HG02610 (cell line): ENCODE results near the gene DNTT.

Experiments used
- ATAC-seq: cut with Tn5 transposase; IDR thresholded peaks from one replicate; pipeline ENCODE4 v1.9.1; 2021; ENCODE audit warnings: mild to moderate bottlenecking, moderate library complexity; ENCODE audit not compliant: unreplicated experiment

DNTT gene

DNA sequence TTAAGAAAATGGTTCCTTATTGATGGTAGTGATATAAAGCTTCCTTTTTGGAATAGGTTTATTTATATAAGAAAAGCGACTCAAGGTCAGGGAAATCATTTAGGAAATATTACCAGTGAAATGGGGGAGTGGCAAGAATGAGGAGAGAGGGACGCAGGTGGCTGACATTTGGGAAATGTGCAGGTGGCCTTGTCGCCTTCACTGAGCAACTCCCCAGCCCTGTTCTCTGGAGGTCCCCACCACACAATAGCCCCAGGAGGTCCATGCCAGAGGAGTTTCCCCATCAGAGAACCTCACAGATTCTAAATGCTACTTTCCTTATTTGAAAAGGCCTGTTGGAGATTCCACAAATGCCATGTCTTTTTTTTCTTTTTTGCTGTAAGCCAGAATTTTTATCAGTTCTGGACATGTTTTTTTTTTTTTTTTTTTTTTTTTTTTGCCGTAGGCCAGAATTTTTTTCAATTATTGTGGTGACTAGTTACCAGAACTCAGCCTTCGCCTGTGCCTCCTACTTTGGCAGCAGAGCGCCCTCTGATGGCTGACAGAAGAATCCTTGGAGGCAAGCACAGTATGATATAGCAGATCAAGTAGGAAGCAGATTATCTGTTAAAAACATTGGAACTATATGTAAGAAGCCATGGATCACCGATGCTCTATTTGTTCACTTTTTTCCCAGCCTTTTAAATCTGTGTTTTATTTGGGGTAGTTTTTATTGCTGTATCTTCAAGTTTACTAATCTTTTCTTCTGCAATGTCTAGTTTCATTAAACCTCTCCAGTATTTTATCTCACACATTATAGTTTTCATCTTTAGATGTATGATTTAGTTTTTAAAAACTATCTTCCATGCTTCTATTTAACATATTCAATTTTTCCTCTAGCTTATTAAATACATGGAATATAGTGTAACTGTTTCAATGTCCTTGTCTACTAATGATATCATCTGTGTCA, 36.0 kb downstream of the DNTT start:
- ATAC-seq = peak; percentile 36

GRCh38 chr10:96341219-96342182, 37.3 kb downstream of the DNTT start:
- ATAC-seq = peak; percentile 90

- ATAC-seq = no peak
Observed at GRCh38 chr10:96342402-96342801, 38.2 kb downstream of the DNTT start.

DNA sequence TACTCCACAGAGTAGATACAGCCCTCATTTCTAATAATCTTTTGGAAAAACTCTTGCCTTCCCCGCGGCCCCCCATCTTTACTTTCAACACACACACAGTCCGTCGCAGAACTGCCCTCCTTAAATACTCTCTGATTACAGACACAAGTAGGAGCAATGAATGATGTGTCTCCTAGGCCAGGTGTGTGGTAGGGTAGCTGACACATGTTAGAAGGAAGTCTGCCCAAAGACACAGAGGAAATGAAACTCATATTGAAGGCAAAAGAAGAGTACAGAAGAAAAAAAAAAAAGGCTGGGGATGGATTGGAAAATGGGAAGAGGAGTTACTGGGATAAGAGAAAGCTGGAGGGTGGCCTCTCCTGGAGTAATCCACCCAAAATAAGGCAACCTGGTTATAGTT, 39.9 kb downstream of the DNTT start:
- ATAC-seq = no peak

DNA sequence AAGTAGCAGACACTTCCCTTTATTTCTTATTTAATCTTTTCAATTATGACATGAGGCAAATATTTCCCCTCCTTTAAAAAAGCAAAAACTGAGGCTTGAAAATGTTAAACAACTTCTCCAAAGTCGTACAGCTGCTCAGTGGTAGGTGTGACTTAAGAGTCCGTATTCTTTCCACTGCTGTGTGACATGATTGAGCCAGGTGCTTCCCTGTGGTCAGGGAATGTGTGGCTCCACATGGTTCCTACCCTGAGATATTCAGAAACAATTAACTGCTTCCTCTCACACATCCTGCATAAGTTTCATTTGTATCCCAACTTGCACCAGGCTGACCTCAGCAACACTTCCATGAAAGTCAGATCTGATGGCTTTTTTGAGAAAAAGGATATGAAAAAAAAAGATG, 41.0 kb downstream of the DNTT start:
- no peak for ATAC-seq

DNA sequence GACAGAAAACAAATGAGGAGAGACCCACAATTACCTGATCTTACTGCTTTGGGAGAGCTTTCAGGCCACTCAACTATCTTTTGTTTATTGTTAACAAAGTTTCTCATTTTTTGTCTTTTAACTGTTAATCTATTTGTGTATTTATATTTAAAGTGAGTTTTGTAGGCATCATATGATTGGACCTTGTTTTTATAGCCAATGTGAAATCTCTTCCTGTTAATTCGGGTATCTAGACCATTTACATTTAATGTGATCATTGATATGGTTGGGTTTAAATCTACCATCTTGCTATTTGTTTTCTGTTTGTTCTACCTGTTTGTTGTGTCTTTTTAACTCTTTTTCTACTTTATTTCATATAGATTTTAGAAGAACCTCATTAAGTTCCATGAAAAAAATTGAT, 42.1 kb downstream of the DNTT start:
- no peak for ATAC-seq

- no peak for ATAC-seq
Observed at GRCh38 chr10:96352027-96352426, 47.8 kb downstream of the DNTT start.

- no peak for ATAC-seq
Observed at GRCh38 chr10:96352582-96352981, 48.3 kb downstream of the DNTT start.

DNA sequence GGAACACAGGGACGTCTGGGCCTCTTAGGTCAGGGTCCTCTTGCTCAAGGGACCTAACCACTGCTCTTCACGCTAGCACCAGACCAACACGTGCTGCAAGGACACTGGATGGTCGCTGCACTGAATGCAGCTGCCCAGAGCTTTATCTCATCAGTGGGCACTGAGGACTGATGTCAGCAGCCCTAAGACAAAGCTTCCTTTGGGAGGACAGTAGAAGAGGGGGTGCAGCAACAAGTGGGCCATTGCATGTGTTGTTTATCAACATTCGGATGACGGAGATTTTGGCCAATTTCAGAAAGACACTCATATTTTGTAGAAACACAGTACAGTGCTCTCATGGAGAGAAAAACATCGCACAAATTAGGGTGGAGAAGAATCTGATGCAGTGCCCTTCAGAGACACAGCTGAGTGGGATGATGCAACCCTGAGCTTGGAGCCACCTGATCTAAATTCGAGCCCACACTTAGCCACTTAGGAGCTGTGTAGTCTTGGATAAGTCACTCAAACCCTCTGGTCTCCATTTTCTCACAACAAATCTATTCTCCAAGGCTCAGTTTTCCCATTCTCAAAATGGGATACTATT, 52.9 kb downstream of the DNTT start:
- ATAC-seq = no peak

DNA sequence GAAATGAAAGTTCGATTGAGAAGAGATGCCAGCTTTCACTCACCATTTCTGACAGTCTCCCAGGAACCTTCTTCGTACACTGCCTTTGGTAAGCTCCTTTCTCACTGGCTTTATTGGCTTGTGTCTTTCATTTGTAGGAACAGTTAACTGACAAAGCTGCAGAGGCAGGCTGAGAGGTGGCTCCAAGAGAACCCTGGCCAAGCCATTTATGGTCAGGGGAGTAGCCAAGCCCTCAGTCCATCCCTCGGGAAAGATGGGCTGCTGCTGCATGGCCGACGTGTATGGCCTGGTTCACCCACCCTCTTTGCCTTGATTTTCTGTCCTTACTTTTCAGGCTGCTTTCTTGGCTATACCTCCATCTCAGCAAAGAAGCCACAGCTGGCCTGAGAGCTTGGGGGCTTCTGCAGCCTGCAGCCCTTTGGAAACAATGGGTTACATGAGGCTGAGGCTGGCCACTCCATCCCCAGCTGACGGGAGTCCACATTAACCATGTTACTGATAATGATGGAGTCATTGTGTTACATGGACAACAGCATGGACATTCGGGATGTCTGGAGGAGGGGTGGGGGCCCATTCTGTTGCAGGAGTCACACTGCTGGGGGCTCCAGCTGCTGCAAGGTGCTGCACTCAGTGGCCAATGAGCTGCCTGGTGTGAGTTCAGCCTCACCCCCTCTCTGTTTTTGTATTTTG, 54.8 kb downstream of the DNTT start, which contains the start of gene OPALIN:
Gene OPALIN, minus strand, starts transcription at position 152 of the 690 bp plus-strand sequence. Its CDS starts 106 bp downstream, at position 46.
- ATAC-seq = no peak

- ATAC-seq = no peak
Observed at GRCh38 chr10:96359616-96360015, 55.4 kb downstream of the DNTT start.

DNA sequence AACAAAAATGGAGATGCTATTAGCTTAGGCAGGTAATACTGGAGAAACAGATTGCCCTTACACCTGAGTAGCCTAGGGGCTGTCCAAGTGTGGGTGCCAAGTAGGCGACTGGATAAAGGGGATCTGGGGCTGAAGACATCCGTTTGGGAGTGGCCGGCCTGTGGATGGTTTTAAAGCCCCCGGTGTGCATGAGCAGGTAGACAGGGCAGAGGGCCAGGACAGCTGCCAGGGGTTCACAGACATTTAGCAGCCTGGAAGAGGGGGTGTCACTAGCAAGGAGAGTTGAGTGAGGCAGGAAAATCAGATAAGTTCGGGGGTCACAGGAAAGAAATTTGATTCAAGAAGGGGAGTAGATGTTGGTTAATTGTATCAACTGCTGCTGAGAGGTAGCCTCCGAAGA, 56.1 kb downstream of the DNTT start:
- ATAC-seq = no peak

DNA sequence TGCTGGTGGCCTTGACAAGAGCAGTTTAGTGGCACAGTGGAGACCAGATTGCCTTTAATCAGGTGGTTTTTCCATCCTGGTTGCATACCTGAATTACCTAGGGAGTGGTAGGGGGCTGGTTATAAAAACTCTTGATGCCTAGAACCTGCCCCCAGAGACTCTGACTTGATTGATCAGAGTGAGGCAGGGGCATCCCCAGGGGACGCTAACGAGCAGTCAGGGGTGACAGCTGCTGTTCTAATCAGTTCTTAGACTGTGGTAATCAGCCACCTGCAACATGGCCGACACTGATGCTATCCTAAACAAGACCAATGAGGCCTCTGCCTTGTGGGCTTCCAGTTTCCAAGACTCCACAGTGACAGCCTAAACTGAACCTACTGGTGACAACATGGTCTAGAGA, 56.5 kb downstream of the DNTT start:
- no peak for ATAC-seq

DNA sequence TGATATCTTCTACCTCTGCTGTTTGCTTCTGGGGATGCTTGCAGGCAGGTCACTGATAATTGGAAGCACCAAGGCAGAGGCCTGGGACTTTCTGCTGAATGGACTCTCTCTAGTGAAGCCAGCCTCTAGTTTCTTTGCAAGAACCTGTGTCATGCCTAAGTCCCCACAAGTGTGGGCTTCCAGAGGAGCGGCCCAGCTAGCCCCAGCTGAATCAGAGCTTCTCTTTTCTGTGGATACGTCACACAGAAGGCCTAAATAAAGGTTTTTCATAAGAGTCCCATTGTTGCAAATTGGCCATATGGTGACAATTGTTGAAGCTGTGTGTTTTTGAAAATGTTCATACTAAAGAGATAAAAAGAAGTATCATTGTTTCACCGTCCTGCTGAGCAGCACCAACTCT, 61.3 kb downstream of the DNTT start:
- no peak for ATAC-seq

DNA sequence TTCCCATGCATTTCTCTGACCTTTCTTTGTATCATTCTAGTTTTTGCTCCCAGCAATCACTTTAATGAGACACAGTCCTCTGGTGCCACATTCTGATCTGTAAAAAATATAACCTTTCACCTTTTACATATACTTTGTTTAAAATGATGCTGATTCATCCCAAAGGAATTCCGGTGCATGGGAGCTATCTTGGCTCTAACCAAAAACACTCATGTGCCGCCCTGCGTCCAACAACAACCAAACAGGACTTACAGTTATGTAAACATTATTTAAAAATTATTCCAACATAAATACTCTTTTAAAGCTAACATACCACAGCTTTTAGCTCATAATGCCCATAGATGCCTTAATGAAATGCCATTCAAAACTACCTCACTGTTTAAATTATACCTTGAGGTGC, 62.3 kb downstream of the DNTT start:
- no peak for ATAC-seq

GRCh38 chr10:96367470-96367869, 63.2 kb downstream of the DNTT start:
- ATAC-seq = no peak

GRCh38 chr10:96368971-96369370, 64.7 kb downstream of the DNTT start:
- ATAC-seq = no peak

- no peak for ATAC-seq
Observed at GRCh38 chr10:96369890-96370583, 65.8 kb downstream of the DNTT start.

DNA sequence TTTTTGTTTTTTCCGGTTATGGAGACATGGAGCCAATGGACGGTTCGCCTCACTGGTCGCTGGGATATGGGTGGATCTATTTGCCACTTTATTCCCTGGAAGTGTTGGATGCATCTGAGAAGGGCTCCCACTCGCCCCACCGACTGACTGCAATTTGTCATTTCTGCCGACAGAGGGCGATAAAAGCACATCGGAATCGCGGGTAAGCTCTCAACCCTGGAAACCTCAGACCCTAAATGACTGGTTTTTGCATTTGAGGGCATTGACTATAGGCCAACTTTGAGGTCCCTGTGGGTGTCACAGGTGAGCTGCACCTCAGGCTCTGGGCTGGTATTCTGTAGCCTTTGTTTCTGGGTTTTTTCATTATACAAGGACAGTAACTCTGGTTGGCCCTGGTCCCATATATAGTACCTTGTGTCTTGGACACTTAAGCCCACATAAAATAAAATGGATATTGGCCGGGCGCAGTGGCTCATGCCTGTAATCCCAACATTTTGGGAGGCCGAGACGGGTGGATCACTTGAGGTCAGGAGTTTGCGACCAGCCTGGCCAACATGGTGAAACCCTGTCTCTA, 66.4 kb downstream of the DNTT start:
- no peak for ATAC-seq

DNA sequence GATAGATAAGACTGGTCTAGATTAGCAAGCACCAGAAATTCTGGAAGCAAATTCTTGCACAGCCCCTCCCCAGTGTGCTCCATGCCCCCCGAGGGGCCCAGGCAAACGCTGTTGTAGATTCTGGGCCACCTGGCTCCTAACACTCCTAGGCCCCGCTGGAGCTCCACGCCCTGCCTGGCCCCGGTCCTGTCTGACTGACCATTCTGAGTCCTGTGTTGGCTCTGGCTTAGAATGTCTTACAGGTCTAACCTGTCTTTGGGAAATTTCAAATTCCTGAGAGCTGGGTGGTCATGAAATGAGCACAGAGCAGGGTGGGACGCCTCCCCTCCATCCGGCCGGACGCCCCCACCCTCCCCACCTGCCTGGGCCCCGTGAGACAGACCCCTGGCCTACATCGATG, 67.1 kb downstream of the DNTT start:
- no peak for ATAC-seq
